Activated CD8-positive, alpha-beta T cell treated with anti-CD3 and anti-CD28 coated beads for 36 hours (primary cell): Measurements from ENCODE around the gene POGZ. TPM values are rescaled to one million over a fixed set of nuclear protein-coding genes. Genes with fewer than 3 reads are reported as not detected.
A peak's percentile ranks its signal among the peaks of the same experiment; 100 is the strongest.

Source experiments
- ATAC-seq: fragments of 200-7000 bp; cut with Tn5 transposase; one replicate; pipeline ENCODE4 v1.10.0; 2021; ENCODE audit warnings: mild to moderate bottlenecking, moderate library complexity
- CTCF ChIA-PET: fragments of 350-600 bp; sonication (Branson Sonifier 250); formaldehyde crosslinking; loops from one replicate; lab custom pipeline; 2021; ENCODE audit warnings: antibody characterized with exemption; lab: Charles Lee
- POLR2A ChIA-PET: fragments of 350-600 bp; sonication (Branson Sonifier 250); formaldehyde crosslinking; loops from one replicate; lab custom pipeline; 2021; ENCODE audit warnings: antibody characterized with exemption; lab: Charles Lee
- DNase-seq: peaks from one replicate; pipeline ENCODE4 v3.0.0-alpha.2; 2020
- H3K27ac Mint-ChIP-seq: one replicate; pipeline ENCODE4 v1.8.0; 2021; ENCODE audit warnings: mild to moderate bottlenecking, mixed read lengths
- H3K27me3 Mint-ChIP-seq: one replicate; pipeline ENCODE4 v1.8.0; 2021; ENCODE audit warnings: mixed read lengths
- H3K36me3 Mint-ChIP-seq: one replicate; pipeline ENCODE4 v1.8.0; 2021; ENCODE audit warnings: low read depth, mixed read lengths
- H3K4me1 Mint-ChIP-seq: one replicate; pipeline ENCODE4 v1.8.0; 2021; ENCODE audit warnings: low read depth, mixed read lengths
- H3K4me3 Mint-ChIP-seq: one replicate; pipeline ENCODE4 v1.8.0; 2021; ENCODE audit warnings: mild to moderate bottlenecking, moderate library complexity, mixed read lengths
- H3K9me3 Mint-ChIP-seq: one replicate; pipeline ENCODE4 v1.8.0; 2021; ENCODE audit warnings: mixed read lengths
- intact Hi-C: fragments of 100-400 bp; cut with micrococcal nuclease; formaldehyde crosslinking; loops from one replicate; pipeline ENCODE4 v1.10.0; 2022
- total RNA-seq, 2 experiments: library from RNA; stranded (reverse); gene quantifications; one replicate each; pipeline ENCODE4 v1.2.3, GENCODE V29; 2021
- TF ChIP-seq, protein P1 (sequence below): fragments of 200-600 bp; IDR thresholded peaks from one replicate; pipeline ENCODE4 v1.8.0; 2022; ENCODE audit warnings: antibody characterized with exemption, mild to moderate bottlenecking

Gene POGZ
- total RNA-seq, 2 experiments from 2014 or later, result 69.0 to 70.6 TPM

DNA sequence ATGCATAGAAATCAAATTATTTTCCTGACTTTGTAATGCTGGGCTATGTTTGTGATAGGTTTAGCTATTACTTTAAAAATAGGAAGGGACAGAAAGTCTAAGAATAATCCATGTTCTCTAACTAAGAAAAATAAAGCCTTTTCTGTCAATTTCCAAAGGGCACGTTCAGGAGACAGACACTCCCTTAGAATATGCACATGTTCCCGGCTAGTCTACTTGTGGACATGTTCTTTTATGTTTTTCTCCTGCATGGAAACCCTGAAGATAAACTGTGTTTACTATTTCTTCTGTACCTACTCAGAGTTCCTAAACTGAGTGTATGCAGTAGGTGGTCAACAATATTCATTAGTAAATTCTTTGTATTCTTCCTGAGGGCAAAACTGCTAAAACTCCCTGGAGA is 47.4 kb downstream of the POGZ start:
- H3K36me3 Mint-ChIP-seq, result peaks cover 37% of the 10 kb centered on the region
- CTCF ChIA-PET, result interaction anchor here (0.9 kb wide), 1 partner anchor 591 kb away, joined by 3 read pairs; no protein-coding TSS in a partner anchor

DNA sequence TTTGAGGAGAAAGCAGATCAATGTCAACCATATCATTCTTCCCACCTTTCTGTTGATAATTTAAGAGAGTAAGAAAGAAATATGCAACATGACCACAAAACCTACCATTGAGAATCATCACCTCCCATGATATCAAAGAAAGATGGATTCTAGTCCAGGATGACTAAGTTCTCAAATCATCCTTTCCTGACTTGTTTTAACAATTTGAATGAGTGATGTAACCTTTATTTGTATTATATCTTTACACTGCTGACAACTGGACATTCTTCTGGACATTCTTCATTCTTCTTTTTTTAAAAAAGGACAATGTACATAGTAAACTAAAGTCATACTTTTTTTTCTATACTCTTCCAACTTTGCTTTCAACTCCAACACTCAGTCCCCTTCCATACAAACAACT is 50.4 kb downstream of the POGZ start:
- no peak overlapping the region for H3K4me3 Mint-ChIP-seq
- ChIA-PET POLR2A (no interaction called here), CTCF (no interaction called here)

More for the DNA sequence above, 47.4 kb downstream of the POGZ start:
- intact Hi-C loops, result no loop called here
- TF ChIP-seq, protein P1, sequence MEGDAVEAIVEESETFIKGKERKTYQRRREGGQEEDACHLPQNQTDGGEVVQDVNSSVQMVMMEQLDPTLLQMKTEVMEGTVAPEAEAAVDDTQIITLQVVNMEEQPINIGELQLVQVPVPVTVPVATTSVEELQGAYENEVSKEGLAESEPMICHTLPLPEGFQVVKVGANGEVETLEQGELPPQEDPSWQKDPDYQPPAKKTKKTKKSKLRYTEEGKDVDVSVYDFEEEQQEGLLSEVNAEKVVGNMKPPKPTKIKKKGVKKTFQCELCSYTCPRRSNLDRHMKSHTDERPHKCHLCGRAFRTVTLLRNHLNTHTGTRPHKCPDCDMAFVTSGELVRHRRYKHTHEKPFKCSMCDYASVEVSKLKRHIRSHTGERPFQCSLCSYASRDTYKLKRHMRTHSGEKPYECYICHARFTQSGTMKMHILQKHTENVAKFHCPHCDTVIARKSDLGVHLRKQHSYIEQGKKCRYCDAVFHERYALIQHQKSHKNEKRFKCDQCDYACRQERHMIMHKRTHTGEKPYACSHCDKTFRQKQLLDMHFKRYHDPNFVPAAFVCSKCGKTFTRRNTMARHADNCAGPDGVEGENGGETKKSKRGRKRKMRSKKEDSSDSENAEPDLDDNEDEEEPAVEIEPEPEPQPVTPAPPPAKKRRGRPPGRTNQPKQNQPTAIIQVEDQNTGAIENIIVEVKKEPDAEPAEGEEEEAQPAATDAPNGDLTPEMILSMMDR, result no peak
- DNase-seq (no peak), ATAC-seq (no peak)
- Mint-ChIP-seq H3K4me3 (no peak overlapping the region), H3K9me3 (no peaks in the 10 kb centered on the region), H3K4me1 (no peaks in the 10 kb centered on the region), H3K27ac (no peak overlapping the region), H3K27me3 (no peaks in the 10 kb centered on the region)
- POLR2A ChIA-PET, result interaction anchor here (0.6 to 2.2 kb wide), 3 partner anchors 8 to 117 kb away, joined by 3 to 10 read pairs (median 4); no protein-coding TSS in a partner anchor

DNA sequence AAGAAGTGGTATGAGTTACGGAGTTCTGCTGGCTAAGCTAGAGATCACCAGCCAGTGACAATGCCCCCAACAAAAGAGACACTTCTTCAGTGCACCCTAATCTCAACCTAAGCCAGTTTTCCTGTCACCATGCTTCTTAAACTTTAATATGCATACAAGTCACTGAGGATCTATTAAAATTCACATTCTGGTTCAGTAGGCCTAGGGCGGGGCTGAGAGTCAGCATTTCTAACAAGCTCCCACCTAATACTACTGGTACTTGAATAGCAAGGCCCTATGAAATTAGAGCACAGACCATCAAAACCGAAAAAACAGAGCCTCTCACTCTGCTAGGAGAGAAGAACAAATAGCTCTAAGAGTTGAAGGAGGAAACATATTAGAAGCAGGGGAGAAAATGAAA is 52.0 kb downstream of the POGZ start:
- DNase-seq (no peak), ATAC-seq (no peak)
- intact Hi-C loops, result loop anchor here (10.0 kb wide), 1 partner anchor 123 kb away; the partner anchor contains the start of gene ZNF687
- ChIA-PET CTCF (interaction anchor here (1.0 kb wide), 1 partner anchor 8 kb away, joined by 3 read pairs; the partner anchor contains the start of gene PSMB4), POLR2A (no interaction called here)
- peaks cover 15% of the 10 kb centered on the region for H3K4me1 Mint-ChIP-seq
- H3K27ac Mint-ChIP-seq, result no peak overlapping the region
- H3K4me3 Mint-ChIP-seq, result no peak overlapping the region
- H3K27me3 Mint-ChIP-seq, result no peaks in the 10 kb centered on the region
- TF ChIP-seq, protein P1, result no peak
- H3K36me3 Mint-ChIP-seq, result peaks cover 44% of the 10 kb centered on the region
- no peaks in the 10 kb centered on the region for H3K9me3 Mint-ChIP-seq

More for the DNA sequence above, 50.4 kb downstream of the POGZ start:
- H3K27ac Mint-ChIP-seq, result peak overlapping the region; percentile 44
- TF ChIP-seq, protein P1, result no peak
- intact Hi-C loops, result loop anchor here (10.0 kb wide), 1 partner anchor 124 kb away; the partner anchor contains the start of gene ZNF687
- ATAC-seq, result no peak
- no peaks in the 10 kb centered on the region for H3K9me3 Mint-ChIP-seq
- no peaks in the 10 kb centered on the region for H3K27me3 Mint-ChIP-seq
- H3K36me3 Mint-ChIP-seq, result peaks cover 42% of the 10 kb centered on the region
- peaks cover 3% of the 10 kb centered on the region for H3K4me1 Mint-ChIP-seq
- DNase-seq, result no peak

DNA sequence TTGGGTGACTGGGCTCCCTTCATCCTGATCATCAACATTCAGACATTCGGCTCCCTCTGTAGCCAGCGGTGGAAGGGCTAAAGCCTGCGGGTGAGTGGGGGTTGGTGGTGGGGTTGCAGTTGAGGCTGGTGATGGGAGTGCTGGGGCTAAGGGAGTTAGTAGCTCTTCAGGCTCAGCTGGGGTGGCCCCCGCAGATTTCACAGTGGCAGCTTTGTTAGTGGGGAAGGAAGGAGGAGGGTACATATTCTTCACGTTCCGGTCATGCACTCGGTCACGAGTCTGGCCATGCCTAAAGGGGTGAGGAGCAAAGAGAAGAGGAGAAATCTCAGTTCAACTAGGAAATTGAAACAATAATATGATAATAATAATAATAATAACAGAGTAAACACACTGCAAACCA is 53.1 kb downstream of the POGZ start:
- H3K27ac Mint-ChIP-seq, result no peak overlapping the region
- POLR2A ChIA-PET, result no interaction called here
- H3K27me3 Mint-ChIP-seq, result no peaks in the 10 kb centered on the region
- no peak overlapping the region for H3K4me3 Mint-ChIP-seq
- intact Hi-C loops, result loop anchor here (10.0 kb wide), 1 partner anchor 121 kb away; the partner anchor contains the start of gene ZNF687
- TF ChIP-seq, protein P1, result no peak
- ATAC-seq, result no peak
- peaks cover 23% of the 10 kb centered on the region for H3K4me1 Mint-ChIP-seq
- no peak for DNase-seq
- H3K36me3 Mint-ChIP-seq, result peaks cover 53% of the 10 kb centered on the region
- CTCF ChIA-PET, result interaction anchor here (1.0 to 1.7 kb wide), 5 partner anchors 11 to 80 kb away, joined by 3 to 7 read pairs (median 3); no protein-coding TSS in a partner anchor
- H3K9me3 Mint-ChIP-seq, result no peaks in the 10 kb centered on the region

DNA sequence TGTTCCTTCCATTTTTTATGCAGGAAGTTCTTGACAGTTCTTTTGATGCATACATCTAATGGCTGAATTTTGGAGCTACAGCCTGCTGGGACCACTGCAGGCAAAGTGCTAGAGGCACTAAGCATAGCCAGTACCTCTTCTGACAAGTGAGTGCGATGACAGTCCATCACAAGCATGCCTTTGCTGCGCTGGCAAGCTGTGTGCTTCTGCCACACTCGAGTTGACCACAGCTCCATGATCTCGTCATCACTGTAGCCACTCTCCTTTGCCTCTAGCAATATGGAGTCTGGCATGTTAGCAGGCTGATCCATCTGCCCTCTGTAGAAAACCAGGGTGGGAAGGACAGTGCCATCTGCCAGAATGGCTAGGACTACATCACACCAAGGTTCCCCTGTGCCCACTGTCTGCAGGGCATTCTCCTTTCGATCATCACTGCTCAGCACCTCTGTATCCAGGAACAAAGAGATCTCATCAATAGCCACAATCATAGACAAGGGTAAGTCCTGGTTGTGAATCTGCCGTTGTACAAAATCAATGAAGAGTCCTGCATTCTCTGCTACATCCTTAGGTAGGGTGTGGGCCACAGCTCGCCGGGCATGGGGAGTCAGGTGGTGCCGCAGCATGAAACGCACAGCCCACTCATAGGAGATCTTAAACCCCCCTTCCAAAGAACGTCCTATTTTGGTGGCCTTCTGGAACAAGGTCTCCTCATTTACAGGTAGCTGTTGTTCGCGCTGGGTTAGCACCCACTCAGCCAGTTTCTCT is 53.9 kb downstream of the POGZ start:
- H3K27ac Mint-ChIP-seq, result no peak overlapping the region
- DNase-seq (no peak), ATAC-seq (no peak)
- peaks cover 30% of the 10 kb centered on the region for H3K4me1 Mint-ChIP-seq
- intact Hi-C loops, result loop anchor here (10.0 kb wide), 1 partner anchor 121 kb away; the partner anchor contains the start of gene ZNF687
- peaks cover 55% of the 10 kb centered on the region for H3K36me3 Mint-ChIP-seq
- CTCF ChIA-PET, result interaction anchor here (1.0 to 1.7 kb wide), 5 partner anchors 10 to 79 kb away, joined by 3 to 7 read pairs (median 3); no protein-coding TSS in a partner anchor
- POLR2A ChIA-PET, result no interaction called here
- no peaks in the 10 kb centered on the region for H3K27me3 Mint-ChIP-seq
- H3K4me3 Mint-ChIP-seq, result no peak overlapping the region
- no peaks in the 10 kb centered on the region for H3K9me3 Mint-ChIP-seq
- TF ChIP-seq, protein P1, result no peak
